PC-3 (cell line): ENCODE results near the gene PRSS48. TPM values are rescaled to one million over a fixed set of nuclear protein-coding genes. Genes with fewer than 3 reads are reported as not detected.
A peak's percentile ranks its signal among the peaks of the same experiment; 100 is the strongest.

Experiments
- ATAC-seq: fragments of 200-7000 bp; cut with Tn5 transposase; 2 replicates; pipeline ENCODE4 v1.9.1; 2020; ENCODE audit warnings: mild to moderate bottlenecking, moderate library complexity
- BruUV-seq: library from RNA; stranded (reverse); fragments of 400-500 nt; replicated peaks from 2 replicates; lab custom pipeline; 2021; lab: Mats Ljungman, UMichigan
- CTCF ChIA-PET: fragments of 300-600 bp; sonication (Branson Sonifier 250); formaldehyde crosslinking; loops from one replicate; lab custom pipeline; 2022; ENCODE audit warnings: antibody characterized with exemption; lab: Charles Lee
- POLR2A ChIA-PET: fragments of 300-600 bp; sonication (Branson Sonifier 250); formaldehyde crosslinking; loops from one replicate; lab custom pipeline; 2022; ENCODE audit warnings: antibody characterized with exemption; ENCODE audit not compliant: unreplicated experiment; lab: Charles Lee
- DNase-seq: peaks from one replicate; pipeline ENCODE4 v3.0.0-alpha.2; 2015
- H2AFZ ChIP-seq: fragments of 300-600 bp; sonication (generic); 2 replicates; pipeline ENCODE4 v1.6.0; 2016; ENCODE audit warnings: antibody characterized with exemption, low read length
- H3F3A ChIP-seq: fragments of 300-600 bp; sonication (generic); one replicate; pipeline ENCODE4 v1.6.0; 2017; ENCODE audit warnings: antibody characterized with exemption, low read length, control low read depth, mild to moderate bottlenecking; ENCODE audit not compliant: unreplicated experiment
- H3K27ac ChIP-seq: fragments of 300-600 bp; sonication (generic); 2 replicates; pipeline ENCODE4 v1.5.1; 2016; ENCODE audit warnings: mild to moderate bottlenecking, low read length
- H3K27me3 ChIP-seq: fragments of 300-600 bp; sonication (generic); 2 replicates; pipeline ENCODE4 v1.6.1; 2016; ENCODE audit warnings: low read length, mixed read lengths
- H3K36me3 ChIP-seq: fragments of 300-600 bp; sonication (generic); 2 replicates; pipeline ENCODE4 v1.6.1; 2016; ENCODE audit warnings: low read depth, mixed run types, low read length, mixed read lengths
- H3K4me1 ChIP-seq: fragments of 300-600 bp; sonication (generic); 2 replicates; pipeline ENCODE4 v1.5.1; 2016; ENCODE audit warnings: low read length; ENCODE audit not compliant: insufficient read depth
- H3K4me2 ChIP-seq: fragments of 300-600 bp; sonication (generic); 2 replicates; pipeline ENCODE4 v1.6.0; 2016; ENCODE audit warnings: low read length
- H3K4me3 ChIP-seq: fragments of 300-600 bp; sonication (generic); 2 replicates; pipeline ENCODE4 v1.5.1; 2016; ENCODE audit warnings: mild to moderate bottlenecking, low read length, mixed read lengths
- H3K79me2 ChIP-seq: fragments of 300-600 bp; sonication (generic); 2 replicates; pipeline ENCODE4 v1.6.1; 2017; ENCODE audit warnings: low read length, mixed read lengths
- H3K9ac ChIP-seq: fragments of 300-600 bp; sonication (generic); 2 replicates; pipeline ENCODE4 v1.6.0; 2016; ENCODE audit warnings: mild to moderate bottlenecking, low read length
- H3K9me2 ChIP-seq: fragments of 300-600 bp; sonication (generic); replicated peaks from 2 replicates; pipeline ENCODE4 v1.6.1; 2016; ENCODE audit warnings: mixed run types, low read length, mixed read lengths
- H3K9me3 ChIP-seq: fragments of 300-600 bp; sonication (generic); 2 replicates; pipeline ENCODE4 v1.6.1; 2016; ENCODE audit warnings: low read length, mixed read lengths
- H4K20me1 ChIP-seq: fragments of 300-600 bp; sonication (generic); 2 replicates; pipeline ENCODE4 v1.6.1; 2016; ENCODE audit warnings: low read length, mixed read lengths
- EZH2 ChIP-seq: fragments of 300-600 bp; sonication (generic); IDR thresholded peaks from one replicate; pipeline ENCODE4 v1.6.1; 2017; ENCODE audit warnings: antibody characterized with exemption, mild to moderate bottlenecking, low read length; ENCODE audit not compliant: unreplicated experiment
- EZH2phosphoT487 ChIP-seq: fragments of 300-600 bp; sonication (generic); IDR thresholded peaks from 2 replicates; pipeline ENCODE4 v1.6.1; 2018; ENCODE audit warnings: mild to moderate bottlenecking, antibody characterized with exemption, low read length, borderline replicate concordance
- intact Hi-C: fragments of 100-400 bp; cut with micrococcal nuclease; formaldehyde crosslinking; loops from 2 replicates; pipeline ENCODE4 v1.9.0; 2023
- total RNA-seq: library from RNA; depleted of rRNA; stranded (reverse); fragments of >200 nt; gene quantifications from 2 replicates; pipeline ENCODE4 v1.2.3, GENCODE V29; 2014
- TF ChIP-seq, protein P1 (sequence below): fragments of 300-600 bp; sonication (generic); conservative IDR thresholded peaks from 2 replicates; pipeline ENCODE4 v1.5.1; 2017; ENCODE audit warnings: antibody characterized with exemption, low read depth, mild to moderate bottlenecking, low read length

PRSS48 gene
- total RNA-seq, 1 experiment from 2014 or later: not detected

DNA sequence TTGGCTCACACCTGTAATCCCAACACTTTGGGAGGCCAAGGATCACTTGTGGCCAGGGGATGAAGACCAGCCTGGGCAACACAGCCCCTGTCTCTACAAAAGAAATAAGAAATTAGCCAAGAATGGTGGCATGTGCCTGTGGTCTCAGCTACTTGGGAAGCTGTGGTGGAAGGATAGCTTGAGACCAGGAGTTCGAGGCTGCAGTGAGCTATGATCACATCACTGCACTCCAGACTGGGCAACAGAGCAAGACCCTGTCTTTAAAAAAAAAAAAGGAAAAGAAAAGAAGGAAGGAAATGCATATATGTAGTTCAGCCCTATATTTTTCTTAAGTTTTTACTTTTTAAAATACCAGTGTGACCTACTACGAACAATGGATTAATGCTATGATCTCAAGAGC, 15.1 kb downstream of the PRSS48 start:
- no TSS peak for BruUV-seq
- Histone ChIP-seq H3K4me3 (no peak overlapping the region), H3K9me2 (no peaks in the 10 kb centered on the region), H2AFZ (no peak overlapping the region), H3K79me2 (peaks cover 78% of the 10 kb centered on the region), H3K9me3 (no peaks in the 10 kb centered on the region), H3K27ac (peak overlapping the region; percentile 75), H3K4me2 (peak overlapping the region; percentile 51), H3K36me3 (no peaks in the 10 kb centered on the region), H3F3A (no peaks in the 10 kb centered on the region), H3K9ac (no peak overlapping the region), H3K4me1 (peaks cover 25% of the 10 kb centered on the region), H4K20me1 (no peaks in the 10 kb centered on the region), H3K27me3 (no peaks in the 10 kb centered on the region)
- TF ChIP-seq EZH2phosphoT487 (no peak), EZH2 (no peak)
- TF ChIP-seq, protein P1, sequence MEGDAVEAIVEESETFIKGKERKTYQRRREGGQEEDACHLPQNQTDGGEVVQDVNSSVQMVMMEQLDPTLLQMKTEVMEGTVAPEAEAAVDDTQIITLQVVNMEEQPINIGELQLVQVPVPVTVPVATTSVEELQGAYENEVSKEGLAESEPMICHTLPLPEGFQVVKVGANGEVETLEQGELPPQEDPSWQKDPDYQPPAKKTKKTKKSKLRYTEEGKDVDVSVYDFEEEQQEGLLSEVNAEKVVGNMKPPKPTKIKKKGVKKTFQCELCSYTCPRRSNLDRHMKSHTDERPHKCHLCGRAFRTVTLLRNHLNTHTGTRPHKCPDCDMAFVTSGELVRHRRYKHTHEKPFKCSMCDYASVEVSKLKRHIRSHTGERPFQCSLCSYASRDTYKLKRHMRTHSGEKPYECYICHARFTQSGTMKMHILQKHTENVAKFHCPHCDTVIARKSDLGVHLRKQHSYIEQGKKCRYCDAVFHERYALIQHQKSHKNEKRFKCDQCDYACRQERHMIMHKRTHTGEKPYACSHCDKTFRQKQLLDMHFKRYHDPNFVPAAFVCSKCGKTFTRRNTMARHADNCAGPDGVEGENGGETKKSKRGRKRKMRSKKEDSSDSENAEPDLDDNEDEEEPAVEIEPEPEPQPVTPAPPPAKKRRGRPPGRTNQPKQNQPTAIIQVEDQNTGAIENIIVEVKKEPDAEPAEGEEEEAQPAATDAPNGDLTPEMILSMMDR: no peak
- ATAC-seq (no peak), DNase-seq (no peak)
- intact Hi-C loops: loop anchor here (5.0 kb wide), 1 partner anchor 35 kb away; the partner anchor contains the start of gene SH3D19
- CTCF ChIA-PET: no interaction called here
- POLR2A ChIA-PET: interaction anchor here (0.7 kb wide), 1 partner anchor 70 kb away, joined by 3 read pairs; no protein-coding TSS in a partner anchor

GRCh38 chr4:151294833-151295496, 18.0 kb downstream of the PRSS48 start:
- Histone ChIP-seq H3K9me3 (no peaks in the 10 kb centered on the region), H3K4me3 (no peak overlapping the region), H3K9me2 (no peaks in the 10 kb centered on the region), H3K4me2 (no peak overlapping the region), H3K9ac (no peak overlapping the region), H3K4me1 (peaks cover 25% of the 10 kb centered on the region), H4K20me1 (no peaks in the 10 kb centered on the region), H3K36me3 (no peaks in the 10 kb centered on the region), H2AFZ (no peak overlapping the region), H3K79me2 (peaks cover 68% of the 10 kb centered on the region), H3F3A (no peaks in the 10 kb centered on the region), H3K27me3 (no peaks in the 10 kb centered on the region), H3K27ac (no peak overlapping the region)
- intact Hi-C loops: loop anchor here (5.0 kb wide), 1 partner anchor 32 kb away; the partner anchor contains the start of gene SH3D19
- ATAC-seq: no peak
- peak; percentile 19 for DNase-seq
- TF ChIP-seq EZH2: no peak
- TF ChIP-seq, protein P1: no peak
- ChIA-PET CTCF (no interaction called here), POLR2A (no interaction called here)
- BruUV-seq: no TSS peak

DNA sequence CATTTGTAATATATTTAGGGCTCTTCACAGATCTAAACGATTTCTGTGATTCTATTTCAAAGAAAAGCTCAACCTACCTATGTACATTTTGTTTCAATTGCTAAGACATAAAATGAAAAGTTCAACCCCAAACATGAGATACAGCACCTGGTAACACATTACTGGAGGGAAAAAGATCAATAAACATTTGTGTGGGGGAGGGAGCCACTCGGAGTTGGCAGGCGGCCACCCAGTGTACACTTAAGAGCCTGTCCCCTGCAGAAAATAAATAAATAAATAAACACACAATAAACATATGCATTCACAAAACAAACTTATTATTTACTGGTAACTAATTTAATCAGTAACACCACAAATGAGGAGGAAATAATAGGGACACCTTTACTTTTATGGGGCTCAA, 19.3 kb downstream of the PRSS48 start:
- Histone ChIP-seq H3K9me3 (no peaks in the 10 kb centered on the region), H3K9ac (no peak overlapping the region), H3K4me1 (peaks cover 21% of the 10 kb centered on the region), H3F3A (no peaks in the 10 kb centered on the region), H3K9me2 (no peaks in the 10 kb centered on the region), H2AFZ (no peak overlapping the region), H3K36me3 (no peaks in the 10 kb centered on the region), H3K79me2 (peaks cover 64% of the 10 kb centered on the region), H3K4me2 (no peak overlapping the region), H3K4me3 (no peak overlapping the region), H4K20me1 (no peaks in the 10 kb centered on the region), H3K27me3 (no peaks in the 10 kb centered on the region), H3K27ac (no peak overlapping the region)
- ChIA-PET CTCF (no interaction called here), POLR2A (no interaction called here)
- intact Hi-C loops: no loop called here
- BruUV-seq: no TSS peak
- ATAC-seq (no peak), DNase-seq (no peak)
- TF ChIP-seq, protein P1: no peak
- TF ChIP-seq EZH2phosphoT487: no peak
- TF ChIP-seq EZH2: no peak
